ENCODE data around the gene PDE3A. TPM values are rescaled to one million over a fixed set of nuclear protein-coding genes. Genes with fewer than 3 reads are reported as not detected.

PDE3A gene
- total RNA-seq, 4 donors from 2014 or later: 51.3 to 150 (median 114) TPM

DNA sequence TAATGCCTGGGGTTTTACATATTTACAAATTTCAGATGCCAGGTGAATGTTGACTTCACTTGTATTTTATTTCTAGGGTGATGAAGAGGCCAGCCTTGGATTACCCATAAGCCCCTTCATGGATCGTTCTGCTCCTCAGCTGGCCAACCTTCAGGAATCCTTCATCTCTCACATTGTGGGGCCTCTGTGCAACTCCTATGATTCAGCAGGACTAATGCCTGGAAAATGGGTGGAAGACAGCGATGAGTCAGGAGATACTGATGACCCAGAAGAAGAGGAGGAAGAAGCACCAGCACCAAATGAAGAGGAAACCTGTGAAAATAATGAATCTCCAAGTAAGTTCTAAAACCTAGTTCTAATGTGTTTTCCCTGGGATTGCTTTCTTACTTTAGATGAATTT, 285.5 kb downstream of the PDE3A start:
- DNase-seq: no peak
- in situ Hi-C loops (cut with MboI; ENCODE audit: low pct_ligation_motif_present in 1 of 4, low pct_unique_long_range_greater_than_20kb in 1 of 4, low sequenced_read_pairs in 3 of 4) (no loop called here), intact Hi-C loops (cut with DNase I; ENCODE audit: low total_unique reads) (no loop called here)
- Histone ChIP-seq H3K4me3 (no peak overlapping the region), H3K9me3 (no peaks in the 10 kb centered on the region), H3K27ac (no peak overlapping the region), H3K36me3 (peaks cover 0 to 46% (median 16%) of the 10 kb centered on the region in 4 donors), H3K27me3 (no peaks in the 10 kb centered on the region), H3K4me1 (no peaks in the 10 kb centered on the region)
- TF ChIP-seq POLR2AphosphoS5 (IDR thresholded peaks at IDR 0.05) (no peak), EP300 (IDR thresholded peaks at IDR 0.05; ENCODE audit: low read depth) (no peak), POLR2A (IDR thresholded peaks at IDR 0.05) (no peak), CTCF (IDR thresholded peaks at IDR 0.05) (no peak)
- 88% methylated on average over 2 of the region's 2 CpGs; no CpG with 5 or more reads in 1 of the 2 donors for WGBS, 2 donors (ENCODE audit: low coverage in 1 of 2)

DNA sequence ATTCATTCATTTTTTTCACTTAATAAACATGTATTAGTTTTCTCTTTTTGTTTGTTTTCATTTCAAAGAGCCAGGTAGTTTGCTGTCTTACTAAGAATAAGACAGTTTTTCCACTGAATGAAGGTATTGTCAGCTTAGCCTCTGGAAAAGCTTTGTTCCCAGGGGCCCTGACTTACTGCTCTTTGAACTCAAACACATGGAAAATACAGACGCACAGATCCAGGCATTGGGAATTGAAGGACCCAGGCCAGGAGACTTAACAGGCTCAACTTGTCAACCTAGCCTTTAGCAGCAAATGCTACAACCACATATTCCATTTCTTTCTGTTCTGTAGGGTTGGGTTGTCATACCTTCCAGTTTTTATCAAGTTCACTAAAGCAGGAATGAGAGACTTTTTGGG, 288.3 kb downstream of the PDE3A start:
- in situ Hi-C loops (cut with MboI; ENCODE audit: low pct_ligation_motif_present in 1 of 4, low pct_unique_long_range_greater_than_20kb in 1 of 4, low sequenced_read_pairs in 3 of 4) (no loop called here), intact Hi-C loops (cut with DNase I; ENCODE audit: low total_unique reads) (no loop called here)
- H3K27ac ChIP-seq: no peak overlapping the region
- 33 to 67% methylated on average over 1 of the region's 1 CpG for whole genome bisulfite sequencing, 2 donors (ENCODE audit: low coverage in 1 of 2)
- no peaks in the 10 kb centered on the region for H3K4me1 ChIP-seq
- peaks cover 10 to 19% of the 10 kb centered on the region in 2 donors for H3K9me3 ChIP-seq
- H3K36me3 ChIP-seq: peaks cover 0 to 57% (median 27%) of the 10 kb centered on the region in 4 donors
- TF ChIP-seq CTCF (IDR thresholded peaks at IDR 0.05) (no peak), POLR2AphosphoS5 (IDR thresholded peaks at IDR 0.05) (no peak), EP300 (IDR thresholded peaks at IDR 0.05; ENCODE audit: low read depth) (no peak), POLR2A (IDR thresholded peaks at IDR 0.05) (no peak)
- H3K27me3 ChIP-seq: no peaks in the 10 kb centered on the region
- no peak overlapping the region for H3K4me3 ChIP-seq
- no peak for DNase-seq

- Histone ChIP-seq H3K27ac (no peak overlapping the region), H3K27me3 (no peaks in the 10 kb centered on the region), H3K36me3 (peaks cover 0 to 66% (median 31%) of the 10 kb centered on the region in 4 donors), H3K9me3 (peaks cover 13 to 19% of the 10 kb centered on the region in 2 donors), H3K4me1 (no peaks in the 10 kb centered on the region), H3K4me3 (no peak overlapping the region)
- WGBS, 2 donors (ENCODE audit: low coverage in 1 of 2): 89 to 100% methylated on average over 2 of the region's 2 CpGs
- intact Hi-C loops (cut with DNase I; ENCODE audit: low total_unique reads) (no loop called here), in situ Hi-C loops (cut with MboI; ENCODE audit: low pct_ligation_motif_present in 1 of 4, low pct_unique_long_range_greater_than_20kb in 1 of 4, low sequenced_read_pairs in 3 of 4) (no loop called here)
- no peak for DNase-seq
- no peak for TF ChIP-seq CTCF (IDR thresholded peaks at IDR 0.05)
- no peak for TF ChIP-seq EP300 (IDR thresholded peaks at IDR 0.05; ENCODE audit: low read depth)
- TF ChIP-seq POLR2AphosphoS5 (IDR thresholded peaks at IDR 0.05): no peak
- no peak for TF ChIP-seq POLR2A (IDR thresholded peaks at IDR 0.05)
These were observed 289.2 kb downstream of the PDE3A start for GRCh38 chr12:20657496-20657895.

DNA sequence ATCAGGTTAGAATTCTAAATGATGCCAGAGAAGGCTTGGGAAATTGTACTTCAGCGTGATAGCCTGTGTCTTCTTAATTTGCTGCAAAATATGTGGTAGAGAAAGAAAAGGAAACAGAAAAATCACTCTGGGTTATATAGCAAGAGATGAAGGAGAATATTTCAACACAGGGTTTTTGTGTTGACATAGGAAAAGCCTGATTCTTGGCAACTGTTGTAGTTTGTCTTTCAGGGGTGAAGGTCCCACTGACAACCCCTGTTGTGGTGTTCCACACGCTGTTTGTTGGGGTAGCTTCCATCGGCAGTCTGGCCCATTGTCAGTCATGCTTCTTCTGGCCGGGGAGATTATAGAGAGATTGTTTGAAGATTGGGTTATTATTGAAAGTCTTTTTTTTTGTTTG, 313.0 kb downstream of the PDE3A start:
- intact Hi-C loops (cut with DNase I; ENCODE audit: low total_unique reads): no loop called here
- 80 to 82% methylated on average over 4 of the region's 4 CpGs for WGBS, 2 donors (ENCODE audit: low coverage in 1 of 2)

More for the DNA sequence above, 313.0 kb downstream of the PDE3A start:
- H3K27me3 ChIP-seq: no peaks in the 10 kb centered on the region
- H3K4me3 ChIP-seq: no peak overlapping the region
- H3K9me3 ChIP-seq: no peaks in the 10 kb centered on the region
- no peak overlapping the region for H3K27ac ChIP-seq
- TF ChIP-seq CTCF (IDR thresholded peaks at IDR 0.05) (no peak), POLR2AphosphoS5 (IDR thresholded peaks at IDR 0.05) (no peak), EP300 (IDR thresholded peaks at IDR 0.05; ENCODE audit: low read depth) (no peak), POLR2A (IDR thresholded peaks at IDR 0.05) (no peak)
- DNase-seq: no peak
- no peaks in the 10 kb centered on the region for H3K4me1 ChIP-seq
- in situ Hi-C loops (cut with MboI; ENCODE audit: low pct_ligation_motif_present in 1 of 4, low pct_unique_long_range_greater_than_20kb in 1 of 4, low sequenced_read_pairs in 3 of 4): no loop called here
- H3K36me3 ChIP-seq: peaks cover 0 to 12% (median 5%) of the 10 kb centered on the region in 4 donors

Data from transverse colon (tissue), 4 donors.